HEK293 (cell line): ENCODE measurements around the gene ZNF687.

Experiments used
- CTCF ChIA-PET: fragments of 350-600 bp; formaldehyde crosslinking; extraction: SDS; loops from one replicate; lab custom pipeline; 2021; ENCODE audit warnings: antibody characterized with exemption; lab: Yijun Ruan, JAX
- POLR2A ChIA-PET: fragments of 300-600 bp; formaldehyde crosslinking; extraction: SDS; loops from one replicate; lab custom pipeline; 2020; ENCODE audit warnings: antibody characterized with exemption, inconsistent platforms; lab: Yijun Ruan, JAX
- H3K27ac ChIP-seq: fragments of 200-500 bp; sonication (Bioruptor generic); 2 replicates; pipeline ENCODE4 v1.5.1; 2014; ENCODE audit warnings: low read depth, low read length, control low read depth, inconsistent platforms; ENCODE audit errors: extremely low read depth
- H3K36me3 ChIP-seq, 2 experiments: fragments of 200-500 bp in 1 of 2; sonication (Bioruptor generic) in 1 of 2; 1 replicate in 1 of 2; 2 replicates in 1 of 2; pipeline ENCODE4 v1.5.1; 2014 to 2017; ENCODE audit warnings: inconsistent platforms in 2 of 2, low read length in 2 of 2; ENCODE audit not compliant: control insufficient read depth in 2 of 2, insufficient read depth in 1 of 2
- H3K4me1 ChIP-seq: fragments of 200-500 bp; sonication (Bioruptor generic); 2 replicates; pipeline ENCODE4 v1.5.1; 2014; ENCODE audit warnings: mild to moderate bottlenecking, low read length, inconsistent platforms; ENCODE audit not compliant: control insufficient read depth, insufficient read depth
- H3K4me3 ChIP-seq: 2 replicates; pipeline ENCODE4 v1.5.1; 2011; ENCODE audit warnings: low read depth, mild to moderate bottlenecking, control low read depth, low read length, moderate library complexity
- H3K9me3 ChIP-seq: fragments of 200-500 bp; sonication (Bioruptor generic); 2 replicates; pipeline ENCODE4 v1.5.1; 2014; ENCODE audit warnings: low read depth, low read length, inconsistent platforms; ENCODE audit not compliant: control insufficient read depth, insufficient read depth
- KLF9 ChIP-seq: fragments of 450-650 bp; formaldehyde crosslinking; IDR thresholded peaks from 2 replicates; pipeline ENCODE4 v1.5.1; 2016; ENCODE audit warnings: missing biosample characterization, missing genetic modification characterization, low read depth
- MZF1 ChIP-seq: fragments of 450-650 bp; formaldehyde crosslinking; IDR thresholded peaks from 2 replicates; pipeline ENCODE4 v1.5.1; 2017; ENCODE audit warnings: missing biosample characterization, missing genetic modification characterization, borderline replicate concordance
- OVOL3 ChIP-seq: fragments of 450-650 bp; formaldehyde crosslinking; IDR thresholded peaks from 2 replicates; pipeline ENCODE4 v1.5.1; 2016; ENCODE audit warnings: missing biosample characterization, missing genetic modification characterization
- PRDM1 ChIP-seq: fragments of 450-650 bp; formaldehyde crosslinking; IDR thresholded peaks from 2 replicates; pipeline ENCODE4; 2016; ENCODE audit warnings: missing biosample characterization, missing genetic modification characterization
- YY2 ChIP-seq: fragments of 450-650 bp; formaldehyde crosslinking; IDR thresholded peaks from 2 replicates; pipeline ENCODE4 v1.5.1; 2016; ENCODE audit warnings: missing biosample characterization, missing genetic modification characterization
- ZBTB21 ChIP-seq: fragments of 450-650 bp; formaldehyde crosslinking; IDR thresholded peaks from 2 replicates; pipeline ENCODE4 v1.5.1; 2017; ENCODE audit warnings: missing biosample characterization, missing genetic modification characterization
- ZFP37 ChIP-seq: fragments of 450-650 bp; formaldehyde crosslinking; IDR thresholded peaks from 2 replicates; pipeline ENCODE4 v1.5.1; 2016; ENCODE audit warnings: missing biosample characterization, missing genetic modification characterization
- ZNF174 ChIP-seq: fragments of 450-650 bp; formaldehyde crosslinking; IDR thresholded peaks from 2 replicates; pipeline ENCODE4 v1.5.0; 2017; ENCODE audit warnings: missing biosample characterization, mild to moderate bottlenecking, missing genetic modification characterization
- ZNF2 ChIP-seq: fragments of 450-650 bp; formaldehyde crosslinking; IDR thresholded peaks from 2 replicates; pipeline ENCODE4 v1.5.1; 2016; ENCODE audit warnings: missing biosample characterization, missing genetic modification characterization
- ZNF214 ChIP-seq: fragments of 450-650 bp; formaldehyde crosslinking; IDR thresholded peaks from 2 replicates; pipeline ENCODE4 v1.5.1; 2017; ENCODE audit warnings: missing biosample characterization, mild to moderate bottlenecking, missing genetic modification characterization, borderline replicate concordance
- ZNF24 ChIP-seq: fragments of 450-650 bp; formaldehyde crosslinking; IDR thresholded peaks from 2 replicates; pipeline ENCODE4 v1.5.1; 2016; ENCODE audit warnings: missing biosample characterization, missing genetic modification characterization
- ZNF292 ChIP-seq: fragments of 450-650 bp; formaldehyde crosslinking; IDR thresholded peaks from 2 replicates; pipeline ENCODE4 v1.5.1; 2016; ENCODE audit warnings: low read depth, missing biosample characterization, missing genetic modification characterization, borderline replicate concordance
- ZNF335 ChIP-seq: fragments of 450-650 bp; formaldehyde crosslinking; conservative IDR thresholded peaks from 2 replicates; pipeline ENCODE4 v1.5.1; 2016; ENCODE audit warnings: missing biosample characterization, missing genetic modification characterization
- ZNF404 ChIP-seq: fragments of 450-650 bp; formaldehyde crosslinking; IDR thresholded peaks from 2 replicates; pipeline ENCODE4 v1.5.1; 2017; ENCODE audit warnings: missing biosample characterization, missing genetic modification characterization
- ZNF423 ChIP-seq: fragments of 450-650 bp; formaldehyde crosslinking; IDR thresholded peaks from 2 replicates; pipeline ENCODE4 v1.5.1; 2016; ENCODE audit warnings: missing biosample characterization, missing genetic modification characterization
- ZNF510 ChIP-seq: fragments of 450-650 bp; formaldehyde crosslinking; IDR thresholded peaks from 2 replicates; pipeline ENCODE4 v1.5.1; 2018; ENCODE audit warnings: mild to moderate bottlenecking, missing genetic modification characterization, missing biosample characterization; ENCODE audit not compliant: insufficient replicate concordance
- ZNF530 ChIP-seq: fragments of 450-650 bp; formaldehyde crosslinking; IDR thresholded peaks from 2 replicates; pipeline ENCODE4 v1.5.1; 2016; ENCODE audit warnings: low read depth, missing biosample characterization, missing genetic modification characterization
- ZNF571 ChIP-seq: fragments of 450-650 bp; formaldehyde crosslinking; IDR thresholded peaks from 2 replicates; pipeline ENCODE4 v1.5.0; 2017; ENCODE audit warnings: missing biosample characterization, missing genetic modification characterization
- ZNF626 ChIP-seq: fragments of 450-650 bp; sonication (Bioruptor Pico); formaldehyde crosslinking; IDR thresholded peaks from 2 replicates; pipeline ENCODE4 v1.5.1; 2018; ENCODE audit warnings: missing biosample characterization, missing genetic modification characterization, inconsistent platforms
- ZNF670 ChIP-seq: fragments of 450-650 bp; formaldehyde crosslinking; IDR thresholded peaks from 2 replicates; pipeline ENCODE4 v1.5.1; 2016; ENCODE audit warnings: missing biosample characterization, missing genetic modification characterization, low read depth
- ZNF677 ChIP-seq: fragments of 450-650 bp; IDR thresholded peaks from 2 replicates; pipeline ENCODE4 v1.5.0; 2018; ENCODE audit warnings: missing biosample characterization, mild to moderate bottlenecking, missing genetic modification characterization, moderate library complexity
- ZNF701 ChIP-seq: fragments of 450-650 bp; formaldehyde crosslinking; IDR thresholded peaks from 2 replicates; pipeline ENCODE4 v1.5.1; 2016; ENCODE audit warnings: missing biosample characterization, missing genetic modification characterization
- TF ChIP-seq, protein P1 (sequence below): fragments of 450-650 bp; formaldehyde crosslinking; IDR thresholded peaks from 2 replicates; pipeline ENCODE4 v1.5.1; 2016; ENCODE audit warnings: missing biosample characterization, missing genetic modification characterization
- TF ChIP-seq, protein P2 (sequence below): fragments of 450-650 bp; formaldehyde crosslinking; IDR thresholded peaks from 2 replicates; pipeline ENCODE4 v1.5.1; 2016; ENCODE audit warnings: missing biosample characterization, missing genetic modification characterization, borderline replicate concordance
- TF ChIP-seq, protein P3 (sequence below): fragments of 450-650 bp; formaldehyde crosslinking; conservative IDR thresholded peaks from 2 replicates; pipeline ENCODE4 v1.5.1; 2016; ENCODE audit warnings: low read depth, missing biosample characterization, missing genetic modification characterization
- TF ChIP-seq, protein P4 (sequence below): fragments of 450-650 bp; formaldehyde crosslinking; IDR thresholded peaks from 2 replicates; pipeline ENCODE4 v1.5.1; 2016; ENCODE audit warnings: missing biosample characterization, missing genetic modification characterization
- TF ChIP-seq, protein P5 (sequence below): fragments of 450-650 bp; formaldehyde crosslinking; IDR thresholded peaks from 2 replicates; pipeline ENCODE4 v1.5.1; 2017; ENCODE audit warnings: missing biosample characterization, missing genetic modification characterization

ZNF687 gene

DNA sequence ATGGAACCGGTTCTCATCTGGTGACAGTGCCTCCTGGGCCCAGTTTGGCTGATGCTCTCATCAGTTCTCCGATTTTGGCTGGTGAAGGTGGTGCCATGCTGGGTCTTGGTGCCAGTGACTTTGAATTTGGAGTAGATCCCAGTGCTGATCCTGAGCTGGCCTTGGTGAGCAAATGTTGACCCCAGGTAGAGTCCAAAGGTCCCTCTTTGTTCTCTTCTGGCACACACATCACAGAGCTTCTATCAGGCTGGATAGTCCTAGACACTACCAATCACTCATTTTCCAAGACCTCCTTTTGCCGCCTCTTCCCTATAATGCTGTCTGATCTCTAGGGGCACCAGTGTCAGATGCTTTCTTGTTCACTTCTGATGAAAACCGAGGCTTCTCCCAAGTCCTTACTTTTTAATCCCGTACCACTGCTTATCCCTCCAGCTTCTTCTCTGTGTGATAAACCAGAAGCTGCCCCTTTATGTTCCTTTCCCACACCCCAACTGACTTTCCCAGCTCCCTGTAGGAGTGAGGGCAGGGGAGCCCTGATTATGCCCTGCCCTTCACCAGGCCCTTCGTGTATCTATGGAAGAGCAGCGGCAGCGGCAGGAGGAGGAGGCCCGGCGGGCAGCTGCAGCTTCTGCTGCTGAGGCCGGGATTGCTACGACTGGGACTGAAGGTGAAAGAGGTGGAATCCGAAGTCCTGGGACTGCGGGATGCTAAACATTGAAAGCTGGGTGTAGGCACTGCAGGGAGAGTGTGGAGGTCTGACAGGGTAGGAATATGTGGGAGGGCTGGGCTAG is 16.5 kb upstream of the ZNF687 start:
- H3K4me1 ChIP-seq, result no peaks in the 10 kb centered on the region
- no peaks in the 10 kb centered on the region for H3K9me3 ChIP-seq
- TF ChIP-seq ZNF335 (tag by site-specific recombination), result no peak
- no peak for TF ChIP-seq ZNF701 (tag by site-specific recombination)
- TF ChIP-seq ZNF670, result no peak
- no peak for TF ChIP-seq PRDM1
- no peak for TF ChIP-seq MZF1 (tag by site-specific recombination)
- TF ChIP-seq ZFP37 (tag by site-specific recombination), result no peak
- TF ChIP-seq ZNF530 (tag by site-specific recombination), result no peak
- no peak for TF ChIP-seq ZNF2 (tag by site-specific recombination)
- TF ChIP-seq ZNF292 (tag by site-specific recombination), result no peak
- TF ChIP-seq ZNF571 (tag by site-specific recombination), result no peak
- TF ChIP-seq, protein P1, sequence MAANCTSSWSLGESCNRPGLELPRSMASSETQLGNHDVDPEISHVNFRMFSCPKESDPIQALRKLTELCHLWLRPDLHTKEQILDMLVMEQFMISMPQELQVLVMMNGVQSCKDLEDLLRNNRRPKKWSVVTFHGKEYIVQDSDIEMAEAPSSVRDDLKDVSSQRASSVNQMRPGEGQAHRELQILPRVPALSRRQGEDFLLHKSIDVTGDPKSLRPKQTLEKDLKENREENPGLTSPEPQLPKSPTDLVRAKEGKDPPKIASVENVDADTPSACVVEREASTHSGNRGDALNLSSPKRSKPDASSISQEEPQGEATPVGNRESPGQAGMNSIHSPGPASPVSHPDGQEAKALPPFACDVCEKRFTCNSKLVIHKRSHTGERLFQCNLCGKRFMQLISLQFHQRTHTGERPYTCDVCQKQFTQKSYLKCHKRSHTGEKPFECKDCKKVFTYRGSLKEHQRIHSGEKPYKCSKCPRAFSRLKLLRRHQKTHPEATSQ (tag by site-specific recombination), result no peak
- TF ChIP-seq ZNF404 (tag by site-specific recombination), result no peak
- TF ChIP-seq YY2, result no peak
- no peak for TF ChIP-seq ZBTB21
- TF ChIP-seq ZNF677 (tag by site-specific recombination), result no peak
- TF ChIP-seq KLF9 (tag by site-specific recombination), result no peak
- TF ChIP-seq ZNF423 (tag by site-specific recombination), result no peak
- TF ChIP-seq, protein P2, sequence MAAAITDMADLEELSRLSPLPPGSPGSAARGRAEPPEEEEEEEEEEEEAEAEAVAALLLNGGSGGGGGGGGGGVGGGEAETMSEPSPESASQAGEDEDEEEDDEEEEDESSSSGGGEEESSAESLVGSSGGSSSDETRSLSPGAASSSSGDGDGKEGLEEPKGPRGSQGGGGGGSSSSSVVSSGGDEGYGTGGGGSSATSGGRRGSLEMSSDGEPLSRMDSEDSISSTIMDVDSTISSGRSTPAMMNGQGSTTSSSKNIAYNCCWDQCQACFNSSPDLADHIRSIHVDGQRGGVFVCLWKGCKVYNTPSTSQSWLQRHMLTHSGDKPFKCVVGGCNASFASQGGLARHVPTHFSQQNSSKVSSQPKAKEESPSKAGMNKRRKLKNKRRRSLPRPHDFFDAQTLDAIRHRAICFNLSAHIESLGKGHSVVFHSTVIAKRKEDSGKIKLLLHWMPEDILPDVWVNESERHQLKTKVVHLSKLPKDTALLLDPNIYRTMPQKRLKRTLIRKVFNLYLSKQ (tag by site-specific recombination), result no peak
- TF ChIP-seq, protein P3, sequence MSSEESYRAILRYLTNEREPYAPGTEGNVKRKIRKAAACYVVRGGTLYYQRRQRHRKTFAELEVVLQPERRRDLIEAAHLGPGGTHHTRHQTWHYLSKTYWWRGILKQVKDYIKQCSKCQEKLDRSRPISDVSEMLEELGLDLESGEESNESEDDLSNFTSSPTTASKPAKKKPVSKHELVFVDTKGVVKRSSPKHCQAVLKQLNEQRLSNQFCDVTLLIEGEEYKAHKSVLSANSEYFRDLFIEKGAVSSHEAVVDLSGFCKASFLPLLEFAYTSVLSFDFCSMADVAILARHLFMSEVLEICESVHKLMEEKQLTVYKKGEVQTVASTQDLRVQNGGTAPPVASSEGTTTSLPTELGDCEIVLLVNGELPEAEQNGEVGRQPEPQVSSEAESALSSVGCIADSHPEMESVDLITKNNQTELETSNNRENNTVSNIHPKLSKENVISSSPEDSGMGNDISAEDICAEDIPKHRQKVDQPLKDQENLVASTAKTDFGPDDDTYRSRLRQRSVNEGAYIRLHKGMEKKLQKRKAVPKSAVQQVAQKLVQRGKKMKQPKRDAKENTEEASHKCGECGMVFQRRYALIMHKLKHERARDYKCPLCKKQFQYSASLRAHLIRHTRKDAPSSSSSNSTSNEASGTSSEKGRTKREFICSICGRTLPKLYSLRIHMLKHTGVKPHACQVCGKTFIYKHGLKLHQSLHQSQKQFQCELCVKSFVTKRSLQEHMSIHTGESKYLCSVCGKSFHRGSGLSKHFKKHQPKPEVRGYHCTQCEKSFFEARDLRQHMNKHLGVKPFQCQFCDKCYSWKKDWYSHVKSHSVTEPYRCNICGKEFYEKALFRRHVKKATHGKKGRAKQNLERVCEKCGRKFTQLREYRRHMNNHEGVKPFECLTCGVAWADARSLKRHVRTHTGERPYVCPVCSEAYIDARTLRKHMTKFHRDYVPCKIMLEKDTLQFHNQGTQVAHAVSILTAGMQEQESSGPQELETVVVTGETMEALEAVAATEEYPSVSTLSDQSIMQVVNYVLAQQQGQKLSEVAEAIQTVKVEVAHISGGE (tag by site-specific recombination), result no peak
- H3K27ac ChIP-seq, result no peak overlapping the region
- POLR2A ChIA-PET, result interaction anchor here (1.1 kb wide), 1 partner anchor 16 kb away, joined by 5 read pairs; the partner anchor contains the start of gene ZNF687
- H3K4me3 ChIP-seq, result no peak overlapping the region
- H3K36me3 ChIP-seq, result peaks cover 45 to 75% of the 10 kb centered on the region in 2 experiments; a peak in 2 of 3 replicates
- CTCF ChIA-PET, result interaction anchor here (1.2 kb wide), 1 partner anchor 14 kb away, joined by 6 read pairs; no protein-coding TSS in a partner anchor

DNA sequence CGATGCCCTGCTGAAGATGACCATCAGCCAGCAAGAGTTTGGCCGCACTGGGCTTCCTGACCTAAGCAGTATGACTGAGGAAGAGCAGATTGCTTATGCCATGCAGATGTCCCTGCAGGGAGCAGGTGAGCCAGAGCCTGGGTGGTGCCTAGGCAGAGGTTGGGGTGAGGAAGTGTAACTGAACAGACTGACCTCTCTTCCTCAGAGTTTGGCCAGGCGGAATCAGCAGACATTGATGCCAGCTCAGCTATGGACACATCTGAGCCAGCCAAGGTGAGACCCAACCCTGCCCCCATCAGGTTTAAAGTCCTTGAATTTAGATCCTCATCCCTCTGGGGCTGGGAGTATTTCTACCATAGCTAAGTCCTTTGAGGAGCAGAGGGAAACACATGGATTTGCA is 15.8 kb upstream of the ZNF687 start:
- Histone ChIP-seq H3K9me3 (no peaks in the 10 kb centered on the region), H3K36me3 (peaks cover 45 to 78% of the 10 kb centered on the region in 2 experiments; a peak in 2 of 3 replicates), H3K27ac (no peak overlapping the region), H3K4me1 (no peaks in the 10 kb centered on the region), H3K4me3 (no peak overlapping the region)
- no peak for TF ChIP-seq ZNF24
- TF ChIP-seq, protein P4, sequence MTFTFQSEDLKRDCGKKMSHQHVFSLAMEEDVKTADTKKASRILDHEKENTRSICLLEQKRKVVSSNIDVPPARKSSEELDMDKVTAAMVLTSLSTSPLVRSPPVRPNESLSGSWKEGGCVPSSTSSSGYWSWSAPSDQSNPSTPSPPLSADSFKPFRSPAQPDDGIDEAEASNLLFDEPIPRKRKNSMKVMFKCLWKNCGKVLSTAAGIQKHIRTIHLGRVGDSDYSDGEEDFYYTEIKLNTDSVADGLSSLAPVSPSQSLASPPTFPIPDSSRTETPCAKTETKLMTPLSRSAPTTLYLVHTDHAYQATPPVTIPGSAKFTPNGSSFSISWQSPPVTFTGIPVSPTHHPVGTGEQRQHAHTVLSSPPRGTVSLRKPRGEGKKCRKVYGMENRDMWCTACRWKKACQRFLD (tag by site-specific recombination), result no peak
- TF ChIP-seq ZNF626 (tag by site-specific recombination), result no peak
- no peak for TF ChIP-seq ZNF174 (tag by site-specific recombination)
- TF ChIP-seq ZNF214, result no peak
- no peak for TF ChIP-seq OVOL3 (tag by site-specific recombination)
- no peak for TF ChIP-seq ZNF510
- TF ChIP-seq, protein P5, sequence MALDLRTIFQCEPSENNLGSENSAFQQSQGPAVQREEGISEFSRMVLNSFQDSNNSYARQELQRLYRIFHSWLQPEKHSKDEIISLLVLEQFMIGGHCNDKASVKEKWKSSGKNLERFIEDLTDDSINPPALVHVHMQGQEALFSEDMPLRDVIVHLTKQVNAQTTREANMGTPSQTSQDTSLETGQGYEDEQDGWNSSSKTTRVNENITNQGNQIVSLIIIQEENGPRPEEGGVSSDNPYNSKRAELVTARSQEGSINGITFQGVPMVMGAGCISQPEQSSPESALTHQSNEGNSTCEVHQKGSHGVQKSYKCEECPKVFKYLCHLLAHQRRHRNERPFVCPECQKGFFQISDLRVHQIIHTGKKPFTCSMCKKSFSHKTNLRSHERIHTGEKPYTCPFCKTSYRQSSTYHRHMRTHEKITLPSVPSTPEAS, result no peak
- POLR2A ChIA-PET, result interaction anchor here (0.5 kb wide), 1 partner anchor 167 kb away, joined by 5 read pairs; no protein-coding TSS in a partner anchor
- CTCF ChIA-PET, result no interaction called here
